ENCODE data around the gene OPRD1. TPM values are rescaled to one million over a fixed set of nuclear protein-coding genes. Genes with fewer than 3 reads are reported as not detected.

Gene OPRD1
- polyA plus RNA-seq, 1 experiment, result not detected

DNA sequence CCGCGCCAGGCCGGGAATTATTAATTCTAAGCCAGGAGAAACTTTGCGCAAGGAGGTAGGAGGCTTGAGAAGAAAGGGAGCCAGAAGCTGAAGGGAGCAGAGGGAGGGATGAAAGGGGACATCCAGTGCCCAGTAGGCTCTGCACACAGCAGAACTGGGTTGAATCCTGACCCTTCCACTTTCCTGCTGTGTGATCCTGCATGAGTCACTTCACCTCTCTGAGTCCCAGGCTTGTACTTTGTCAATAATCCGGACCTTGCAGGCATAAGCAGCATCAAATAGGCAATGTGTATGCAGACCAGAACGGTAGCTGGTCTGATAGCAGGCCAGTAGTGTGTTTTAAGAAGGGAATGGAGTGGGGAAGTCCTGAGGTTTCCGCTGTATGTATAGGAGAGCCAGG is 76.9 kb downstream of the OPRD1 start:
- CTCF ChIA-PET, result interaction anchor here (0.9 to 14.8 kb wide), 2 partner anchors 143 to 313 kb away, joined by 4 to 152 read pairs; no protein-coding TSS in a partner anchor

DNA sequence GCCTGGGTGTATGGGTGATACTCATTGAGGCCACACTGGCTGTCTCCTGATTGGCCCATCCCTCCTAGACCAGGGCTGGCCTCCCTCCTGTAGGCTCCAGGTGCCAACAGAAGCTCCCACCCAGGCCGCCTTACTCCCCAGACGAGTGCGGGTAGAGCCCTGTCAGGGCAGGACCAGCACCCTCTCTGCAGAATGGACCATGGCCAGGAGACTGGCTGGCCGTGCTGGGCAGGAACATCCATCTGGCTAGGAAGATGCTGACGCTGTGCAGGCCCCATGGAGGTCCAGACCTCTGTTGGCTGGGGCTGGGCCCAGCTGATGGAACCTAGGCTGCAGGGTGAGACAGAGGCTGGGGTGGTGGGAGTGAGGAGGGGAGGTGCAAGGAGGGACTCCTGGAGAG is 77.4 kb downstream of the OPRD1 start:
- ChIA-PET CTCF (interaction anchor here (0.9 to 14.8 kb wide), 2 partner anchors 143 to 312 kb away, joined by 4 to 152 read pairs; no protein-coding TSS in a partner anchor), POLR2A (no interaction called here)

More for the DNA sequence above, 76.9 kb downstream of the OPRD1 start:
- DNase-seq (ENCODE audit: low read depth), result no peak
- Histone ChIP-seq H3K4me3 (ENCODE audit: low read depth, low read length) (no peak overlapping the region), H3K27me3 (ENCODE audit: control insufficient read depth, insufficient read depth, low read length) (no peaks in the 10 kb centered on the region), H3K36me3 (ENCODE audit: control insufficient read depth, insufficient read depth, low read length) (no peaks in the 10 kb centered on the region)
- TF ChIP-seq, protein P1, sequence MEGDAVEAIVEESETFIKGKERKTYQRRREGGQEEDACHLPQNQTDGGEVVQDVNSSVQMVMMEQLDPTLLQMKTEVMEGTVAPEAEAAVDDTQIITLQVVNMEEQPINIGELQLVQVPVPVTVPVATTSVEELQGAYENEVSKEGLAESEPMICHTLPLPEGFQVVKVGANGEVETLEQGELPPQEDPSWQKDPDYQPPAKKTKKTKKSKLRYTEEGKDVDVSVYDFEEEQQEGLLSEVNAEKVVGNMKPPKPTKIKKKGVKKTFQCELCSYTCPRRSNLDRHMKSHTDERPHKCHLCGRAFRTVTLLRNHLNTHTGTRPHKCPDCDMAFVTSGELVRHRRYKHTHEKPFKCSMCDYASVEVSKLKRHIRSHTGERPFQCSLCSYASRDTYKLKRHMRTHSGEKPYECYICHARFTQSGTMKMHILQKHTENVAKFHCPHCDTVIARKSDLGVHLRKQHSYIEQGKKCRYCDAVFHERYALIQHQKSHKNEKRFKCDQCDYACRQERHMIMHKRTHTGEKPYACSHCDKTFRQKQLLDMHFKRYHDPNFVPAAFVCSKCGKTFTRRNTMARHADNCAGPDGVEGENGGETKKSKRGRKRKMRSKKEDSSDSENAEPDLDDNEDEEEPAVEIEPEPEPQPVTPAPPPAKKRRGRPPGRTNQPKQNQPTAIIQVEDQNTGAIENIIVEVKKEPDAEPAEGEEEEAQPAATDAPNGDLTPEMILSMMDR (IDR thresholded peaks at IDR 0.05; ENCODE audit: insufficient read depth, low read depth, low read length), result no peak
- POLR2A ChIA-PET, result no interaction called here

DNA sequence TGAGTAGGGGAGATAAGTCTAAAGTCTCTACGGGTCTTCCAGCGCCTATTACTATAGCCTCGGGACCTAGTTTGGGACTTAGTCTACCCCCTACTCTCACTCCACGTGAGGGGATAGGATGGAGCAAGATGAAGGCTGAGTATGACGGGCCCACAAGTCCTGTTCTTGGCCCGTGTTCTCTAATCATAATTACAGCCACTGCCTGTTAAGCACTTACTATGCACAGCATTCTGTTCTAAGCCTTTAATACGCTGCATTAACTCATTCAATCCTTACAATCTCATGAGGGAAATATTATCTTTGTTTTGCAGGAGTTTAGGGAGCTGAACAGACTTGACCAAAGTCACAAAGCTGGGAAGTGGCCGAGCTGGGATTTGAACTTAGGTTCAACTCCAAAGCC is 78.5 kb downstream of the OPRD1 start:
- DNase-seq (ENCODE audit: low read depth), result no peak
- Histone ChIP-seq H3K4me3 (ENCODE audit: low read depth, low read length) (no peak overlapping the region), H3K36me3 (ENCODE audit: control insufficient read depth, insufficient read depth, low read length) (no peaks in the 10 kb centered on the region), H3K27me3 (ENCODE audit: control insufficient read depth, insufficient read depth, low read length) (no peaks in the 10 kb centered on the region)
- POLR2A ChIA-PET, result no interaction called here
- TF ChIP-seq, protein P1 (IDR thresholded peaks at IDR 0.05; ENCODE audit: insufficient read depth, low read depth, low read length), result no peak
- CTCF ChIA-PET, result interaction anchor here (1.3 to 14.8 kb wide), 4 partner anchors 8 to 141 kb away, joined by 3 to 152 read pairs (median 4); no protein-coding TSS in a partner anchor

More for the DNA sequence above, 77.4 kb downstream of the OPRD1 start:
- Histone ChIP-seq H3K36me3 (ENCODE audit: control insufficient read depth, insufficient read depth, low read length) (no peaks in the 10 kb centered on the region), H3K27me3 (ENCODE audit: control insufficient read depth, insufficient read depth, low read length) (no peaks in the 10 kb centered on the region), H3K4me3 (ENCODE audit: low read depth, low read length) (no peak overlapping the region)
- no peak for DNase-seq (ENCODE audit: low read depth)
- TF ChIP-seq, protein P1 (IDR thresholded peaks at IDR 0.05; ENCODE audit: insufficient read depth, low read depth, low read length), result no peak

DNA sequence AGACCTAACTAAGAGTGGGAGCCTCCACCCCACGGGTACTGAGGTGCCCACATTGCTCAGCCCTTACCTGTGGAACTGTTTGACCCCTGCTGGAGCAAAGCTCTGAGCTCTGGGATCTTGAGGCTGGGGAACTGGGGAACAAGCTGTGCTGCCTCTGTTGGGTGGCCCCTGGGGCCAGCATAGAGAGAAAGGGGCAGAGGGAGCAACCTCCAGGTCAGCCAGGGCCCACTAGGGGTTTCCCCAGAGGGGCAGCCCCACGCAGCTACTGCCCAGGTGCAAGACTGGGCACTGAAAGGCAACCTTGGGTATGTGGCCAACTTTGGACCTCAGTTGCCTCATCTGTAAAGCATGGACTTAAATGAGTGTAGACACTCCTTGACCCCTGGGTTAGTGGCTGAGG is 78.9 kb downstream of the OPRD1 start:
- POLR2A ChIA-PET, result interaction anchor here (0.6 kb wide), 1 partner anchor 562 kb away, joined by 3 read pairs; no protein-coding TSS in a partner anchor
- CTCF ChIA-PET, result interaction anchor here (1.3 to 14.8 kb wide), 4 partner anchors 9 to 141 kb away, joined by 3 to 152 read pairs (median 4); no protein-coding TSS in a partner anchor
- no peak for DNase-seq (ENCODE audit: low read depth)
- TF ChIP-seq, protein P1 (IDR thresholded peaks at IDR 0.05; ENCODE audit: insufficient read depth, low read depth, low read length), result no peak
- Histone ChIP-seq H3K36me3 (ENCODE audit: control insufficient read depth, insufficient read depth, low read length) (no peaks in the 10 kb centered on the region), H3K4me3 (ENCODE audit: low read depth, low read length) (no peak overlapping the region), H3K27me3 (ENCODE audit: control insufficient read depth, insufficient read depth, low read length) (no peaks in the 10 kb centered on the region)

DNA sequence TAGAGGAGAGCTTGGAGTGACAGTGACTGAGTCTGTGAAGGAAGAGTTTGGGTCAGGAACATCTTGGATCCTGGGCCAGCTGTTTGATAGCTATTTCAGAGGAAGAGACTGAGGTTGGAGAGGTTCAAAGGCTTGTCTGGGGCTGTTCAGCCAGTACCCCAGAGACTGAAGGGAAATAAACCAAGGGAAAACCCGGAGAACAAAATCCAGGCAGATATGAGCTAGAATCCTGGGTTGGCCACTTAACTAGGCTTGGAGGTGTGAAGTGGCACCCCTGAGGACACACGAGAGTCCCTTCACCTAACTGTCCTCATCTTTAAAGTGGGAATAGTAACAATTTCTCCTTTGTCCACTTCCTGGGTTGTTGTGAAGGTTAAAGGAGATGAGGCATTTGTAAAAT is 79.3 kb downstream of the OPRD1 start:
- Histone ChIP-seq H3K36me3 (ENCODE audit: control insufficient read depth, insufficient read depth, low read length) (no peaks in the 10 kb centered on the region), H3K27me3 (ENCODE audit: control insufficient read depth, insufficient read depth, low read length) (no peaks in the 10 kb centered on the region), H3K4me3 (ENCODE audit: low read depth, low read length) (no peak overlapping the region)
- CTCF ChIA-PET, result interaction anchor here (1.3 to 14.8 kb wide), 4 partner anchors 9 to 141 kb away, joined by 3 to 152 read pairs (median 4); no protein-coding TSS in a partner anchor
- TF ChIP-seq, protein P1 (IDR thresholded peaks at IDR 0.05; ENCODE audit: insufficient read depth, low read depth, low read length), result no peak
- DNase-seq (ENCODE audit: low read depth), result no peak
- POLR2A ChIA-PET, result interaction anchor here (0.6 kb wide), 1 partner anchor 562 kb away, joined by 3 read pairs; no protein-coding TSS in a partner anchor
